ENCODE results near the gene SFPQ. TPM values are rescaled to one million over a fixed set of nuclear protein-coding genes. Genes with fewer than 3 reads are reported as not detected.
A peak's percentile ranks its signal among the peaks of the same experiment; 100 is the strongest.
"Not testable (repeated sequence)": the region's sequence is repeated elsewhere in the genome, so short reads cannot be mapped to it uniquely, and the experiment has no call there.

Gene SFPQ, protein sequence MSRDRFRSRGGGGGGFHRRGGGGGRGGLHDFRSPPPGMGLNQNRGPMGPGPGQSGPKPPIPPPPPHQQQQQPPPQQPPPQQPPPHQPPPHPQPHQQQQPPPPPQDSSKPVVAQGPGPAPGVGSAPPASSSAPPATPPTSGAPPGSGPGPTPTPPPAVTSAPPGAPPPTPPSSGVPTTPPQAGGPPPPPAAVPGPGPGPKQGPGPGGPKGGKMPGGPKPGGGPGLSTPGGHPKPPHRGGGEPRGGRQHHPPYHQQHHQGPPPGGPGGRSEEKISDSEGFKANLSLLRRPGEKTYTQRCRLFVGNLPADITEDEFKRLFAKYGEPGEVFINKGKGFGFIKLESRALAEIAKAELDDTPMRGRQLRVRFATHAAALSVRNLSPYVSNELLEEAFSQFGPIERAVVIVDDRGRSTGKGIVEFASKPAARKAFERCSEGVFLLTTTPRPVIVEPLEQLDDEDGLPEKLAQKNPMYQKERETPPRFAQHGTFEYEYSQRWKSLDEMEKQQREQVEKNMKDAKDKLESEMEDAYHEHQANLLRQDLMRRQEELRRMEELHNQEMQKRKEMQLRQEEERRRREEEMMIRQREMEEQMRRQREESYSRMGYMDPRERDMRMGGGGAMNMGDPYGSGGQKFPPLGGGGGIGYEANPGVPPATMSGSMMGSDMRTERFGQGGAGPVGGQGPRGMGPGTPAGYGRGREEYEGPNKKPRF
- 201 TPM for total RNA-seq (ENCODE audit: insufficient read depth, low replicate concordance)

DNA sequence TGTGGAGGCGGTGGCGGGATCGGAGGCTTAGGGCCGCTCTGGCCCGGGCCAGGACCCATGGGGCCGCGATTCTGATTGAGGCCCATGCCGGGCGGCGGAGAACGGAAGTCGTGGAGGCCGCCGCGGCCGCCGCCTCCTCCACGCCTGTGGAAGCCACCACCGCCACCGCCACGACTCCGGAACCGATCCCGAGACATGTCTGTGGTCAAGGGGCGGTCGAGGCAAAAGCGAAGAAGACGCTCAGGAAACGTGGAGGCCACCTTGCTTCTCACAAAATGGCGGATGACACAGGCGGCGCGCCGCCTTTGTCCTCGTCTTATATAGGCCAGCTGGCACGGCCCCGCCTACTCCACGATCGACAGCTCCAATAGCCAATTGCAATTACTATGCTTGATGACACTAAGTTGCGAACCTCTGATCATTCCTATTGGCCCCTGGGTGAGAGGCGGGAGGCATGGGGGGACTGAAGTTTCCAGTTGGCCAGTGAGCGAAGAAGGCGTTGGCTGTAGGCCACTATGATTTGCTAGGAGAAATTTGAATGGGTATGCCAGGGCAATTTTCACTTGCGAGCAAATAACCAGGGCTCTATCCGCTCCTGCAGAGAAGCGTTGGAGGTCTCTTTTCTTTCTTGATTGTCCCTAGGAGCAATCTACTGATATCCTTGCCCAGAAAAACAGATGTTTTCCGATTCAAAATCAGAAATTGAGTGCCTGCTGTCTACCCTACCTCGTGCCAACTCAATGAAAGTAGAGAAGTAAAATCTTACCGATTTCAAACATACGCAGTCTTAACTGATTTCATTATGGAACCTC lies at the start of gene SFPQ:
Gene SFPQ, minus strand, starts transcription at position 293 of the 812 bp plus-strand sequence. Its CDS starts 96 bp downstream, at position 197.
- peak; percentile 99 for DNase-seq (ENCODE audit: low spot score)

- not testable (repeated sequence) for DNase-seq (ENCODE audit: low spot score)
These were observed 43.8 kb upstream of the SFPQ start for GRCh38 chr1:35236772-35237171.

DNA sequence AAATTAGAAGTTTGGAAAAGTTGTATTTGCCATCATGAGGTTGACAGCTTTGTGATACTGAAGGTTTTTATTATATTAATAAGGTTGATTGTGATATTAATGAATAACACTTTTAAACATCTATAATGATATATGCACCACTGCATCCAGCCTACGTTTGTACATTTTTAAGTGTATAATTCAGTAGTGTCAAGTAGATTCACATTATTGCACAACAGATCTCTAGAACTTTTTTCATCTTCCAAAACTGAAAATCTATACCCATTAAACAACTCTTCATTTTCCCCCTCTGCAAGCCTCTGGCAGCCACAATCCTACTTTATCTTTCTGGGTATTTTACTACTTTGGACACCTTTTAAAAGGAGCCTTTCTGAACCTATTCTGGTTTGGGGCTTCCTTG lies 38.3 kb upstream of the SFPQ start:
- DNase-seq (ENCODE audit: low spot score): no peak

- DNase-seq (ENCODE audit: low spot score): no peak
These were observed 36.8 kb upstream of the SFPQ start for GRCh38 chr1:35229587-35230360.

- DNase-seq (ENCODE audit: low spot score): no peak
These were observed 33.6 kb upstream of the SFPQ start for GRCh38 chr1:35226546-35226945.

DNA sequence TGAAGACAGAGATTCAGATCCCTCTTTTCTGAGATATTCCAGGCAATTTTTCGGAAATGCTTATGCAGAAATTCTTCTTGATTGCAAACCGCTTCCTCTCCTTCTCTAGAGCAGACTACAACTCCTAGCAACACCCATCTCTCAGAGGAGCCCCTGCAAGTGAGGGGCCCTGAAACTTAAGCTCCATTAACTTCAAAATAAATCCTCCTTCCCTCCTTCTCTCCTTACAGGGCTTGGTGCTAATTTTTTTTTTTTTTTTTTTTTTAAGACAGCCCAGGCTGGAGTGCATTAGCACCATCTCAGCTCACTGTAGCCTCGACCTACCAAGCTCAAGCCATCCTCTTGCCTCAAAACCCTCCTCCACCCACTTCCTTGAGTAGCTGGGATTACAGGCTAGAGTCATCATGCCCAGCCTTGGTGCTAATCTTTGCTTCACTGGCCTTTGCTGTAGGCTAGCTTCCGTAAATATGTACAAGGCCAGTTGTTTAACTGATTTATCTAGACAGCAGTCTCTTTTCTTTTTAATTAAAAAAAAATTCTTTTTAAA lies 30.2 kb upstream of the SFPQ start:
- DNase-seq (ENCODE audit: low spot score): no peak

GRCh38 chr1:35222322-35223083 lies 29.6 kb upstream of the SFPQ start:
- DNase-seq (ENCODE audit: low spot score): peak; percentile 97

- DNase-seq (ENCODE audit: low spot score): no peak
These were observed 28.0 kb upstream of the SFPQ start for GRCh38 chr1:35220976-35221375.

DNA sequence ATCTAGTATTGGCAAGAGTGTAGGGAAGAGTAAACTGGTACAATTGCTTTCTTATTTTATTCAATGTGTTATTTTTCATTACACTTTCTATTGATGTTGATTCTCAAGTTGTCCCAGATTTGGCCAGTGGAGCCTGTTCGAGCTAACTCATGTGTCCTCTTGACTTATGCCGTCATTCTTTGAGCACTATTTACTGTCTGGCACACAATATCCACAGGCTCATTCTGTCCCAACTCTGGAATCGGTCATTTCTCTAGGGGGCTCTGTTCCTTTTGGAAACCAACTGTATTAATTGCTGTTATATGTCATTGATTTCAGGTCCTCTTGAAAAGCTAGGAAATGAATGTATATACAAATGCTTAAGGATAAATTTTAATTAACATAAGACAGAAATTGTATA lies 22.4 kb upstream of the SFPQ start:
- no peak for DNase-seq (ENCODE audit: low spot score)

- no peak for DNase-seq (ENCODE audit: low spot score)
These were observed 18.1 kb upstream of the SFPQ start for GRCh38 chr1:35211120-35211414.

- peak; percentile 82 for DNase-seq (ENCODE audit: low spot score)
These were observed 17.6 kb upstream of the SFPQ start for GRCh38 chr1:35210321-35211119.

DNA sequence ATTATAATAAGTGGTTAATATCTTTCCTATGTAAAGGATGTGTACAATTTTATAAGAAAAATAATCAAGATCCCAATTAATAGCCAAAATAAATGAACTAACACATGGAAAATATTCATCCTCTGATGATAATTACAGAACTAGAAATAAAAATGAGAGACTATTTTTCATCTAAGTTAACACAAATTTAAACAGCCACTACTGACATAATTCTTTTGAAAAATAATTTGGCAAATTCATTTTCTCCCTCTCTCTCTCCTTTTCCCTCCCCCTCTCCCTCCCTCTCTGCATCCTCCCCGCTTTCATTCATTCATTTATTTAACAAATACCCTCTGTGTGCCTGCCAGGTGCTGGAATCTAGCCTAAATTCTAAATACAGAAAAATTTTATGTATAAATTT lies 10.3 kb upstream of the SFPQ start:
- DNase-seq (ENCODE audit: low spot score): no peak

- DNase-seq (ENCODE audit: low spot score): peak; percentile 88
These were observed 9.2 kb upstream of the SFPQ start for GRCh38 chr1:35202048-35202719.

DNA sequence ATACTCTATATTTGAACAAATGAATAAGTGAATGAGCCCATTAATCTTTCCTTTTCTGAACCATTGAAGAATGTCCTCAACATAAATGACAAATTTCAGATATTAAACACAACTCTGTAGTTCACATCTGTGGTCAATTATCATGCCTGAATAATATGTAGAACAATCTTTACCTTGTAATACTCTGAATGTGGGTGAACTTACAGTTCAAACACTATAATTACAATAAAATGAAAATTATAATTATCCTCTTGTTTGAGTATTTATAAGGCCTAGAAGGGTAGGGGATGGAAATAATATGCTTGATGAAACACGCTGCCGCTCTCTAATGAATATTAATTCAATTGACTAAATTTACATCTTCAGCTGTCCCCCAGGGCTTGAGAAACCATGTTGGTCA lies 8.7 kb upstream of the SFPQ start:
- no peak for DNase-seq (ENCODE audit: low spot score)

DNA sequence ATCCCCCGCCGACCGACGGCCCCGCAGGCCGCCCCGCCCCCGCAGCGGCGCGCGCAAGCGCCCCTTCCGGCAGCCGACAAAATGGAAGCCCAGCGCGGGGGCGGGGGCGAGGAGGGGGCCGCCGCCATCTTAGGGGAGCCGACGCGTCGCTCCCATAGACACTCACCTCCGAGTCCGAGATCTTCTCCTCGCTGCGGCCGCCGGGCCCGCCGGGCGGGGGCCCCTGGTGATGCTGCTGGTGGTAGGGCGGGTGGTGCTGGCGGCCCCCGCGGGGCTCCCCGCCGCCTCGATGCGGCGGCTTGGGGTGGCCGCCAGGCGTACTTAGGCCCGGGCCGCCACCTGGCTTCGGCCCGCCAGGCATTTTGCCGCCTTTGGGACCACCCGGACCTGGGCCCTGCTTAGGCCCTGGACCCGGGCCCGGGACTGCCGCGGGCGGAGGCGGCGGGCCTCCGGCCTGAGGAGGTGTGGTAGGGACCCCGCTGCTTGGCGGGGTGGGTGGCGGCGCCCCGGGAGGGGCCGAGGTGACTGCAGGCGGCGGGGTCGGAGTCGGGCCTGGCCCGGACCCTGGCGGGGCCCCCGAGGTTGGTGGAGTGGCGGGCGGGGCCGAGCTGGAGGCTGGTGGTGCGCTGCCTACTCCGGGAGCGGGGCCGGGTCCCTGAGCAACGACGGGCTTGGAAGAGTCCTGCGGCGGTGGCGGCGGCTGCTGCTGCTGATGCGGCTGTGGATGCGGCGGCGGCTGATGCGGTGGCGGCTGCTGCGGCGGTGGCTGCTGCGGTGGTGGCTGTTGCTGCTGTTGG lies 691 bp downstream of the SFPQ start:
- peak; percentile 84 for DNase-seq (ENCODE audit: low spot score)

- DNase-seq (ENCODE audit: low spot score): no peak
These were observed 1.4 kb downstream of the SFPQ start for GRCh38 chr1:35191429-35192055.

DNA sequence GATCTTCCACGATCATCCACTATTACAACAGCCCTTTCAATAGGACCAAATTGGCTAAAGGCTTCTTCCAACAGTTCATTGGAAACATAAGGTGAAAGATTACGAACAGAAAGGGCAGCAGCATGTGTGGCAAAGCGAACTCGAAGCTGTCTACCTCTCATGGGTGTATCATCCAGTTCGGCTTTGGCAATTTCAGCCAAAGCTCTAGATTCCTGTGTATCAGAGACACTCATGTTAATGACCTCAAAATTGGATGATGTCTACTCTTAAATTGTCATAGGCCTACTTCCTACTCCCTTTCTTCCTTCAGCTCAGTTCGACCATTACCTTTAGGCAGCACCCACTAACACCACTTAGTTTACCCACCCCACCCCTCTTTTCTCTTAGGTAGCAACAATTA lies 2.2 kb downstream of the SFPQ start:
- DNase-seq (ENCODE audit: low spot score): no peak
